ENCODE results near the gene CCL20.

DNA sequence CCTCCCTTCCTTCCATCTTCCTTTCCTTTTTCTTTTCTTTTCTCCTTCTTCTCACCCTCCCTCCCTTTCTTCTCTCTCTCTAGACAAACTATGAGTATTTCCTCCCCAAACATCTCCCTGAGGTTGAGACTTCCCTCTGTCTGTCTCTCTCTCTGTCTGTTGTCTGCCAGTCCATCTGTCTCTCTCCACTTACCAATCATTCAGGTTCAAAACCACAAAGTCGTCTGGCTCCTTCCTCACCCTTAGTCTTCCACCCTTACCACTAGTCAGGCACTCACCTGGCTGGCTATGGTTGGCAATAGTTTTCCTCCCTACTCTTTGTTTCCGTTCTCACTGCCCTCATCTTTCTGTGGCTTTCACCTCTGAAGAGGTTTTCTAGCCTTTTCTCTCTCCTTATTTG is 12.9 kb downstream of the CCL20 start:
- TF ChIP-seq CTCF (IDR thresholded peaks at IDR 0.05; ENCODE audit: insufficient read depth, low read depth, low read length) (no peak), EZH2 (IDR thresholded peaks at IDR 0.05; ENCODE audit: insufficient read depth, low read length) (no peak)

Measured in astrocyte (in vitro differentiated cells and primary cell).